Measurements from ENCODE around the gene SHROOM2.

SHROOM2 gene

GRCh38 chrX:9866633-9867032, 80.4 kb downstream of the SHROOM2 start:
- DNase-seq = no peak

- no peak for DNase-seq
These were observed 81.0 kb downstream of the SHROOM2 start for GRCh38 chrX:9867226-9867625.

- DNase-seq = no peak
These were observed 81.5 kb downstream of the SHROOM2 start for GRCh38 chrX:9867753-9868152.

- no peak for DNase-seq
These were observed 85.6 kb downstream of the SHROOM2 start for GRCh38 chrX:9871701-9872268.

GRCh38 chrX:9873360-9873759, 87.1 kb downstream of the SHROOM2 start:
- no peak for DNase-seq

- peak; percentile 70 for DNase-seq
These were observed 87.7 kb downstream of the SHROOM2 start for GRCh38 chrX:9873952-9874351.

GRCh38 chrX:9874483-9874882, 88.3 kb downstream of the SHROOM2 start:
- DNase-seq = no peak

GRCh38 chrX:9875801-9876200, 89.6 kb downstream of the SHROOM2 start:
- no peak for DNase-seq

- no peak for DNase-seq
These were observed 90.0 kb downstream of the SHROOM2 start for GRCh38 chrX:9876201-9876600.

GRCh38 chrX:9878146-9878820, 92.1 kb downstream of the SHROOM2 start:
- DNase-seq = no peak

- DNase-seq = no peak
These were observed 94.0 kb downstream of the SHROOM2 start for GRCh38 chrX:9880237-9880636.

- DNase-seq = no peak
These were observed 94.6 kb downstream of the SHROOM2 start for GRCh38 chrX:9880870-9881269.

GRCh38 chrX:9882669-9883446, 96.6 kb downstream of the SHROOM2 start:
- DNase-seq = peak; percentile 70

- DNase-seq = no peak
These were observed 98.0 kb downstream of the SHROOM2 start for GRCh38 chrX:9884031-9884779.

GRCh38 chrX:9885150-9885549, 98.9 kb downstream of the SHROOM2 start:
- DNase-seq = peak; percentile 78

- DNase-seq = no peak
These were observed 101.5 kb downstream of the SHROOM2 start for GRCh38 chrX:9887659-9888297.

GRCh38 chrX:9888953-9889470, 102.8 kb downstream of the SHROOM2 start:
- no peak for DNase-seq

- DNase-seq = no peak
These were observed 104.5 kb downstream of the SHROOM2 start for GRCh38 chrX:9890681-9891091.

- no peak for DNase-seq
These were observed 109.1 kb downstream of the SHROOM2 start for GRCh38 chrX:9895225-9895912.

GRCh38 chrX:9897761-9898161, 111.5 kb downstream of the SHROOM2 start:
- DNase-seq = no peak

- no peak for DNase-seq
These were observed 113.4 kb downstream of the SHROOM2 start for GRCh38 chrX:9899640-9900111.

GRCh38 chrX:9902656-9903055, 116.4 kb downstream of the SHROOM2 start:
- DNase-seq = no peak

Measured in hematopoietic multipotent progenitor cell treated with erythropoietin and hydrocortisone succinate and interleukin-3 and kit ligand, for 6 days (in vitro differentiated cells).